Gastrocnemius medialis (tissue), 4 donors: Measurements from ENCODE around the gene EVI5. TPM values are rescaled to one million over a fixed set of nuclear protein-coding genes. Genes with fewer than 3 reads are reported as not detected.

ENCODE experiments used
- ATAC-seq, 2 donors: fragments of 150-250 bp; one replicate each; pipeline ENCODE4 v1.9.1; 2016
- DNase-seq, 2 donors: peaks; one replicate each; pipeline ENCODE4 v3.0.0-alpha.2; 2019
- H3K27ac ChIP-seq, 4 donors: fragments of 200-600 bp; sonication (generic); 1 replicate in 1 of 4; 2 replicates in 3 of 4; pipeline ENCODE4 v1.5.1; 2016 to 2018; ENCODE audit warnings: mild to moderate bottlenecking in 2 of 4, moderate library complexity in 1 of 4
- H3K27me3 ChIP-seq, 3 donors: fragments of 200-600 bp; sonication (generic) in 2 of 3; 1 replicate in 1 of 3; 2 replicates in 2 of 3; pipeline versions ENCODE4 v1.5.1 to v1.6.0; 2016 to 2019; ENCODE audit warnings: mild to moderate bottlenecking in 1 of 3, moderate library complexity in 1 of 3
- H3K36me3 ChIP-seq, 2 donors: fragments of 200-600 bp; sonication (generic) in 1 of 2; one replicate each; pipeline ENCODE4 v1.5.1; 2017 to 2018
- H3K4me1 ChIP-seq, 2 donors: fragments of 200-600 bp; sonication (generic) in 1 of 2; one replicate each; pipeline ENCODE4 v1.5.1; 2016 to 2017; ENCODE audit warnings: mild to moderate bottlenecking in 2 of 2
- H3K4me3 ChIP-seq, 4 donors: fragments of 200-600 bp; sonication (generic) in 3 of 4; 1 replicate in 1 of 4; 2 replicates in 3 of 4; pipeline ENCODE4 v1.5.1; 2016 to 2019; ENCODE audit warnings: mild to moderate bottlenecking in 2 of 4
- H3K9me3 ChIP-seq, 3 donors: fragments of 200-600 bp; sonication (generic) in 2 of 3; 1 replicate in 1 of 3; 2 replicates in 2 of 3; pipeline ENCODE4 v1.5.1; 2016 to 2019
- CTCF ChIP-seq, 5 experiments: fragments of 450-650 bp in 3 of 5; fragments of 200-600 bp in 2 of 5; sonication (generic) in 2 of 5; IDR thresholded peaks in 4 of 5; conservative IDR thresholded peaks in 1 of 5; 1 replicate in 4 of 5; 2 replicates in 1 of 5; pipeline ENCODE4 v1.5.1; 2016 to 2019; ENCODE audit warnings: antibody characterized with exemption in 5 of 5, mild to moderate bottlenecking in 3 of 5, moderate library complexity in 3 of 5
- POLR2A ChIP-seq, 2 donors: fragments of 450-650 bp; IDR thresholded peaks; one replicate each; pipeline ENCODE4 v1.6.1; 2017; ENCODE audit warnings: antibody characterized with exemption in 2 of 2, mild to moderate bottlenecking in 2 of 2, moderate library complexity in 2 of 2
- in situ Hi-C, 4 donors: fragments of 200-750 bp; cut with MboI; loops; one replicate each; pipeline versions ENCODE4 v1.15.0 to v1.8.0; 2017; ENCODE audit warnings: low sequenced_read_pairs in 4 of 4
- intact Hi-C: fragments of 100-400 bp; cut with DNase I; formaldehyde crosslinking; loops from one replicate; pipeline ENCODE4 v1.15.1; 2023; ENCODE audit warnings: low total_unique reads
- total RNA-seq, 4 donors: library from RNA; depleted of rRNA; stranded (reverse); fragments of >200 nt; gene quantifications; one replicate each; pipeline versions ENCODE4 v1.1.0 to v1.2.3, GENCODE V29; 2016

Gene EVI5
- total RNA-seq, 4 donors from 2014 or later, result 4.6 to 12.5 (median 8.2) TPM

DNA sequence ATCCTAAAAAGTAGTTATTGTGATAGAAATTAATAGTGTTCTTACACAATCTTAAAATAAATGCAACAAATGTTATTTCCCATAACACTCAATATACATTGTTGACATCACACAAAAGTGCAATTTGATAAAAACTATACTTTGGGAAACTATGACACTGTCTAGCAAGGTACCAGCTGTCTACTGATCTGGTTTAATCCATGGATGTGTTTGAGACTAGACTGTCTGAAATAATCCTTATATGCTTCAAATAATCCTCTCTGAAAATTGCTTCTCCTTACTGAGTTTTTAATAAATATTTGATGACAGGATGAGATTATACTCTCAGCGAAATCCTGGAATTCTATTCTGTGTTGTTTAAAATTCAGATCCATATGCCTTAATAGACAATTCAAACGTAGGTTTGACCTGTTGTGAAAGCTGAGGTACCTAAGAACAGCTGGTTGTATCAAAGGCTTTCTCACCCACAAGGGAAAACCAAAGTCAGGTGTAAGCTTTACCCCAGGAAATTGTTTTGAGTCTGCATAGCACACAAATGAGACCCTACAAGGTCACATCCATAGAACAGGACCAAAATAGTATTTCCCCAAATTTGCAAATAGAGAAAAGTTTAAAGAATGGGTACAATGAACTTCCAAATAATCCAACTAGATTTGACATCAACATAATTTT is 289.4 kb downstream of the EVI5 start:
- TF ChIP-seq POLR2A (IDR thresholded peaks at IDR 0.05), result no peak
- no peak for TF ChIP-seq CTCF (IDR thresholded peaks at IDR 0.05 in 4 of 5, conservative IDR thresholded peaks at IDR 0.05 in 1 of 5)
- Histone ChIP-seq H3K27ac (no peak overlapping the region), H3K36me3 (no peaks in the 10 kb centered on the region), H3K4me3 (no peak overlapping the region), H3K27me3 (no peaks in the 10 kb centered on the region), H3K4me1 (no peaks in the 10 kb centered on the region), H3K9me3 (no peaks in the 10 kb centered on the region)
- in situ Hi-C loops, result no loop called here
- no peak for DNase-seq
- intact Hi-C loops, result no loop called here
- ATAC-seq, result no peak

DNA sequence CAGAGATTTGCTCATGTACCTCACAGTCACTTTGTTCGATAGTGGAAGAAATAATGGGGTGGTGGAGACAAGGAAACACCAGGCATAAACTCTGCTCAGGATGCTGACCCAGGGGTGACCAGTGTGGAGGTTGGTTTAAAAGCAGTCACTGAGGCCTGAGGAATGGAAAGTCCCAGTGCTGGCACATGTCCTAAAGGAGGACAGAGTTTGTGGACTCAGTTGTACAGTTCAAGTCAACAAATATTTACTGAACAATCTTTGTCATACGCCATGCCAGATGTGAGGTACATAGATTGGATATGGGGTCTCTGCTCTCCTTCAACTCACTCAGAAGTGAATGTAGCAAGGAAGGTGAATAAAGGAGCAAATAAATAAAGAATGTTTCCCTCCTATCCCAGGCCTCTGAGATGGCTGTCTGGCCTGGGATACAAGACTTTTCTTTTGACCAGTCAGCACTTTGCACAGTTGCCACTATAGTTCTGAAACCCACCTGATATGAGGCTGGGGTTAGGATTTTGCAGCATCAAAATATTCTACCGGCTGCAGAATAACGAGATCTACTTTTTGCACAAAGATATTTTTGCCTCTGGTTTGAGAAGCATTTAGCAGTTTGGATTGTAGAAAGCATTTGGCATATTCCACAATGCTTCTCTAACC is 290.3 kb downstream of the EVI5 start:
- no peaks in the 10 kb centered on the region for H3K4me1 ChIP-seq
- TF ChIP-seq CTCF (IDR thresholded peaks at IDR 0.05 in 4 of 5, conservative IDR thresholded peaks at IDR 0.05 in 1 of 5), result no peak
- TF ChIP-seq POLR2A (IDR thresholded peaks at IDR 0.05), result no peak
- DNase-seq (no peak), ATAC-seq (no peak)
- peaks cover 0 to 2% (median 0%) of the 10 kb centered on the region in 3 donors for H3K27me3 ChIP-seq
- in situ Hi-C loops, result no loop called here
- H3K9me3 ChIP-seq, result no peaks in the 10 kb centered on the region
- no peak overlapping the region for H3K4me3 ChIP-seq
- intact Hi-C loops, result no loop called here
- no peak overlapping the region for H3K27ac ChIP-seq
- no peaks in the 10 kb centered on the region for H3K36me3 ChIP-seq

GRCh38 chr1:92493139-92493538 is 291.8 kb downstream of the EVI5 start:
- no peak for ATAC-seq
- H3K27me3 ChIP-seq, result peaks cover 4 to 11% (median 11%) of the 10 kb centered on the region in 3 donors
- no peaks in the 10 kb centered on the region for H3K4me1 ChIP-seq
- intact Hi-C loops, result no loop called here
- in situ Hi-C loops, result no loop called here
- H3K36me3 ChIP-seq, result no peaks in the 10 kb centered on the region
- no peaks in the 10 kb centered on the region for H3K9me3 ChIP-seq
- H3K4me3 ChIP-seq, result no peak overlapping the region
- DNase-seq, result no peak
- TF ChIP-seq CTCF (IDR thresholded peaks at IDR 0.05 in 4 of 5, conservative IDR thresholded peaks at IDR 0.05 in 1 of 5) (no peak), POLR2A (IDR thresholded peaks at IDR 0.05) (no peak)
- H3K27ac ChIP-seq, result no peak overlapping the region

- DNase-seq (no peak), ATAC-seq (no peak)
- Histone ChIP-seq H3K4me3 (no peak overlapping the region), H3K27me3 (peaks cover 46 to 54% (median 51%) of the 10 kb centered on the region in 3 donors), H3K27ac (no peak overlapping the region), H3K9me3 (no peaks in the 10 kb centered on the region), H3K4me1 (peaks cover 21 to 25% of the 10 kb centered on the region in 2 donors), H3K36me3 (no peaks in the 10 kb centered on the region)
- in situ Hi-C loops (no loop called here), intact Hi-C loops (no loop called here)
- no peak for TF ChIP-seq POLR2A (IDR thresholded peaks at IDR 0.05)
These were observed 296.1 kb downstream of the EVI5 start for GRCh38 chr1:92488832-92489231.

- Histone ChIP-seq H3K9me3 (no peaks in the 10 kb centered on the region), H3K4me1 (peaks cover 25 to 29% of the 10 kb centered on the region in 2 donors), H3K4me3 (no peak overlapping the region), H3K27me3 (peaks cover 50 to 58% (median 55%) of the 10 kb centered on the region in 3 donors), H3K27ac (no peak overlapping the region), H3K36me3 (no peaks in the 10 kb centered on the region)
- intact Hi-C loops, result no loop called here
- no peak for ATAC-seq
- in situ Hi-C loops, result no loop called here
- no peak for DNase-seq
- no peak for TF ChIP-seq CTCF (IDR thresholded peaks at IDR 0.05 in 4 of 5, conservative IDR thresholded peaks at IDR 0.05 in 1 of 5)
- no peak for TF ChIP-seq POLR2A (IDR thresholded peaks at IDR 0.05)
These were observed 296.5 kb downstream of the EVI5 start for GRCh38 chr1:92488416-92488815.
